SK-N-SH (cell line): Measurements from ENCODE around the gene TDO2.

Experiments
- CTCF ChIP-seq: fragments of 200-600 bp; sonication (generic); IDR thresholded peaks from 2 replicates; pipeline ENCODE4 v1.6.1; 2017; ENCODE audit warnings: antibody characterized with exemption, mild to moderate bottlenecking, moderate library complexity
- EP300 ChIP-seq, 2 experiments: IDR thresholded peaks; 2 replicates each; pipeline versions ENCODE4 v1.4.0 to v1.6.1; 2012; ENCODE audit warnings: borderline replicate concordance in 1 of 2, low read depth in 1 of 2, low read length in 1 of 2
- GABPA ChIP-seq: IDR thresholded peaks from 2 replicates; pipeline ENCODE4 v1.4.0; 2012; ENCODE audit warnings: low read depth, mild to moderate bottlenecking
- JUND ChIP-seq: IDR thresholded peaks from 2 replicates; pipeline ENCODE4 v1.4.0; 2012
- MAX ChIP-seq: IDR thresholded peaks from 2 replicates; pipeline ENCODE4 v1.4.0; 2012; ENCODE audit warnings: low read depth
- MEF2A ChIP-seq: IDR thresholded peaks from 2 replicates; pipeline ENCODE4 v1.4.0; 2012; ENCODE audit warnings: low read depth, borderline replicate concordance
- NRF1 ChIP-seq: IDR thresholded peaks from 2 replicates; pipeline ENCODE4 v1.6.1; 2012; ENCODE audit warnings: low read depth, mild to moderate bottlenecking, low read length
- PBX3 ChIP-seq: IDR thresholded peaks from 2 replicates; pipeline ENCODE4; 2012
- RAD21 ChIP-seq: IDR thresholded peaks from 2 replicates; pipeline ENCODE4 v1.6.1; 2012; ENCODE audit warnings: mild to moderate bottlenecking, low read length
- RCOR1 ChIP-seq: fragments of 150-350 bp; IDR thresholded peaks from 2 replicates; pipeline ENCODE4 v1.6.1; 2017; ENCODE audit warnings: antibody characterized with exemption, low read length
- TAF1 ChIP-seq: IDR thresholded peaks from 2 replicates; pipeline ENCODE4 v1.6.1; 2012; ENCODE audit warnings: low read depth, mild to moderate bottlenecking, low read length, moderate library complexity, borderline replicate concordance
- USF1 ChIP-seq: IDR thresholded peaks from 2 replicates; pipeline ENCODE4 v1.4.0; 2012; ENCODE audit warnings: low read depth, borderline replicate concordance
- YY1 ChIP-seq: IDR thresholded peaks from 2 replicates; pipeline ENCODE4 v1.4.0; 2012; ENCODE audit warnings: low read depth, mild to moderate bottlenecking
- ZBTB33 ChIP-seq: IDR thresholded peaks from 2 replicates; pipeline ENCODE4 v1.4.0; 2012; ENCODE audit warnings: low read depth, borderline replicate concordance

GRCh38 chr4:155904331-155904730, 835 bp downstream of the TDO2 start:
- TF ChIP-seq EP300 (IDR thresholded peaks at IDR 0.05; ENCODE audit: borderline replicate concordance in 1 of 2, low read depth in 1 of 2, low read length in 1 of 2), result no peak
- no peak for TF ChIP-seq CTCF
- no peak for TF ChIP-seq TAF1
- TF ChIP-seq MAX, result no peak
- no peak for TF ChIP-seq NRF1
- TF ChIP-seq USF1, result no peak
- TF ChIP-seq RAD21, result no peak
- TF ChIP-seq JUND, result no peak
- no peak for TF ChIP-seq RCOR1
- TF ChIP-seq GABPA, result no peak
- TF ChIP-seq YY1, result no peak
- no peak for TF ChIP-seq ZBTB33
- no peak for TF ChIP-seq PBX3
- TF ChIP-seq MEF2A, result no peak
